Transverse colon (tissue), 4 donors: ENCODE measurements around the gene SLC17A7.

ENCODE experiments used
- CTCF ChIP-seq, 5 experiments: fragments of 200-600 bp in 3 of 5; fragments of 450-650 bp in 2 of 5; sonication (generic) in 3 of 5; IDR thresholded peaks; 1 replicate in 2 of 5; 2 replicates in 3 of 5; pipeline ENCODE4 v1.5.1; 2016 to 2017; ENCODE audit warnings: antibody characterized with exemption in 5 of 5, inconsistent platforms in 3 of 5, mild to moderate bottlenecking in 2 of 5, moderate library complexity in 1 of 5
- POLR2A ChIP-seq: fragments of 450-650 bp; IDR thresholded peaks from one replicate; pipeline ENCODE4 v1.6.1; 2016; ENCODE audit warnings: antibody characterized with exemption, mild to moderate bottlenecking, moderate library complexity
- POLR2AphosphoS5 ChIP-seq, 3 donors: sonication (generic); formaldehyde crosslinking; IDR thresholded peaks; one replicate each; pipeline ENCODE4 v1.6.1; 2016; ENCODE audit warnings: antibody characterized with exemption in 3 of 3

- TF ChIP-seq POLR2A (no peak), CTCF (IDR thresholded peaks at IDR 0.05) (no peak), POLR2AphosphoS5 (IDR thresholded peaks at IDR 0.05) (no peak)
These were observed 3.1 kb downstream of the SLC17A7 start for GRCh38 chr19:49438261-49438660.
